IMR-90 (cell line): ENCODE measurements around the gene SPATS2L. TPM values are rescaled to one million over a fixed set of nuclear protein-coding genes. Genes with fewer than 3 reads are reported as not detected.

ENCODE experiments used
- BHLHE40 ChIP-seq: fragments of 150-350 bp; IDR thresholded peaks from 2 replicates; pipeline ENCODE4 v1.6.1; 2016; ENCODE audit warnings: mild to moderate bottlenecking, low read depth, low read length
- MAZ ChIP-seq: IDR thresholded peaks from 2 replicates; pipeline ENCODE4 v1.6.1; 2012; ENCODE audit warnings: low read depth, mild to moderate bottlenecking, low read length, improper control_type of control experiment, moderate library complexity, borderline replicate concordance
- RCOR1 ChIP-seq: IDR thresholded peaks from 2 replicates; pipeline ENCODE4 v1.6.1; 2012; ENCODE audit warnings: mild to moderate bottlenecking, low read length, improper control_type of control experiment; ENCODE audit not compliant: insufficient replicate concordance
- polyA plus RNA-seq, 3 experiments: library from polyadenylated mRNA; depleted of rRNA; stranded (reverse); fragments of >200 nt; gene quantifications; 2 replicates each; pipeline ENCODE4 v1.2.3, GENCODE V29; 2012; ENCODE audit warnings: low replicate concordance in 1 of 3
- total RNA-seq: library from RNA; depleted of rRNA; stranded (reverse); fragments of >200 nt; gene quantifications from 2 replicates; pipeline ENCODE4 v1.2.3, GENCODE V29; 2012

SPATS2L gene
- total and polyA plus RNA-seq, 2 of the 4 experiments (the other 2 are of a cell fraction), result 118 to 155 TPM

GRCh38 chr2:200377355-200378336 is 71.2 kb downstream of the SPATS2L start (continued):
- no peak for TF ChIP-seq BHLHE40
- no peak for TF ChIP-seq MAZ
- no peak for TF ChIP-seq RCOR1
